Prostate gland (tissue), 2 donors: ENCODE results near the gene KIF21B.

Experiments
- CTCF ChIP-seq, 4 experiments: fragments of 200-600 bp in 2 of 4; fragments of 450-650 bp in 2 of 4; sonication (generic) in 2 of 4; IDR thresholded peaks; 1 replicate in 3 of 4; 2 replicates in 1 of 4; pipeline ENCODE4 v1.5.1; 2016 to 2019; ENCODE audit warnings: antibody characterized with exemption in 4 of 4, mild to moderate bottlenecking in 2 of 4, moderate library complexity in 2 of 4
- POLR2A ChIP-seq: fragments of 450-650 bp; IDR thresholded peaks from one replicate; pipeline ENCODE4 v1.6.1; 2016; ENCODE audit warnings: antibody characterized with exemption, mild to moderate bottlenecking
- POLR2AphosphoS5 ChIP-seq: sonication (generic); formaldehyde crosslinking; IDR thresholded peaks from one replicate; pipeline ENCODE4 v1.6.1; 2017; ENCODE audit warnings: antibody characterized with exemption

GRCh38 chr1:200951016-200951415 is 72.5 kb downstream of the KIF21B start:
- TF ChIP-seq CTCF (IDR thresholded peaks at IDR 0.05) = no peak
- no peak for TF ChIP-seq POLR2AphosphoS5
- no peak for TF ChIP-seq POLR2A
